Iris pigment epithelial cell (primary cell): ENCODE results near the gene HOXA4.

ENCODE experiments used
- DNase-seq: peaks from one replicate; pipeline ENCODE4 v3.0.0-alpha.2; 2011; ENCODE audit warnings: low read depth

HOXA4 gene

GRCh38 chr7:27158436-27159265 lies 28.1 kb upstream of the HOXA4 start:
- no peak for DNase-seq

GRCh38 chr7:27157702-27158431 lies 27.3 kb upstream of the HOXA4 start:
- no peak for DNase-seq

GRCh38 chr7:27156916-27157701 lies 26.6 kb upstream of the HOXA4 start:
- DNase-seq: no peak

- no peak for DNase-seq
These were observed 25.9 kb upstream of the HOXA4 start, which contains the start of gene HOXA7 for GRCh38 chr7:27156508-27156898. HOXA7 (minus strand) TSS chr7:27156675; CDS start chr7:27156545, 130 bp downstream.

GRCh38 chr7:27155816-27156507 lies 25.4 kb upstream of the HOXA4 start:
- no peak for DNase-seq

GRCh38 chr7:27154901-27155815 lies 24.6 kb upstream of the HOXA4 start:
- no peak for DNase-seq

- DNase-seq: no peak
These were observed 23.8 kb upstream of the HOXA4 start for GRCh38 chr7:27154369-27154768.

GRCh38 chr7:27153526-27153925 lies 23.0 kb upstream of the HOXA4 start:
- DNase-seq: no peak

- DNase-seq: no peak
These were observed 22.4 kb upstream of the HOXA4 start for GRCh38 chr7:27152816-27153442.

- no peak for DNase-seq
These were observed 21.6 kb upstream of the HOXA4 start, which contains the start of gene HOXA3 for GRCh38 chr7:27151931-27152815. HOXA3 (minus strand) TSS chr7:27152583; CDS start chr7:27110640, 41,943 bp downstream.

GRCh38 chr7:27151341-27151930 lies 20.9 kb upstream of the HOXA4 start:
- DNase-seq: no peak

GRCh38 chr7:27150568-27151340 lies 20.2 kb upstream of the HOXA4 start:
- peak; percentile 47 for DNase-seq

- no peak for DNase-seq
These were observed 19.4 kb upstream of the HOXA4 start for GRCh38 chr7:27149842-27150567.

GRCh38 chr7:27148756-27149641 lies 18.4 kb upstream of the HOXA4 start:
- no peak for DNase-seq

- no peak for DNase-seq
These were observed 17.6 kb upstream of the HOXA4 start for GRCh38 chr7:27148031-27148755.
